GM18505 (cell line): ENCODE measurements around the gene GALNT1.

ENCODE experiments used
- ATAC-seq: cut with Tn5 transposase; IDR thresholded peaks from one replicate; pipeline ENCODE4 v1.9.1; 2021; ENCODE audit not compliant: unreplicated experiment
- POLR2A ChIP-seq: IDR thresholded peaks from 4 replicates; pipeline ENCODE4 v1.6.1; 2011; ENCODE audit warnings: borderline replicate concordance; ENCODE audit not compliant: insufficient read depth, insufficient read length; ENCODE audit errors: extremely low read depth

Gene GALNT1

DNA sequence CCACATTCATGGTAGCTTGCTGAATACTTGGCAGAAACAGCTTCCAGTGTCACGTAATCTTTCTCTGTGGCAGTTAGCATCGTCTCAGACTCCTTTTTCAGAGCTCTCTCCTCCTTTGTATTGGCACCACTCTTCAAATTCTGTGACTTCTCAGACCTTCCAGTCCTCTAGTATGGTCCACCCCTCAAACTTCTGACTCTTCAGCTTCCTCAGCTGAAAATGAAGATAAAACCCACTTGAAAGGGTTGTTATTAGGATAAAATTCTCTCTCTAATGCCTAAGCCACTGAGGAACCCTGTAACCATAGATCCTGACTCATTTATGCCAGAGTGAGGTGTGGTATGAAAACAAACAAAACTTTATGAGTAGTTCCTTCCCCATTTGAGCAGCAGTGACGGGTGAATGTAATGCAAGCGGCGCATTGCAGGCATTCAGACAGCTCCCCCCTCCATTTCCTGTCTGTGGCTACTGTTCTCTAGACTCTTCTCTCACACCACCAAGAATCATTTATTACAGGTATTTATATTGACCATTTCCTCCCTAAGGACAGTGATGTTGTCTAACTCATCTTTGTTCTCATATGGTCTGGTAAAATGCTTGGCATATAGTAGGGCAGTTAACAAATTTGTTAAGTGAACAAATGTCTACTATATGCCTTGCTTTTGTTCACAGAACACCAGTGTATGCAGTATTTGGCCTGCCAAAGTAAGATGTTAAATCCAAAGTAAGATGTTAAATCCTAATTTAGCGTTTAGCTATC lies 35.3 kb downstream of the GALNT1 start:
- peak; percentile 99 for ATAC-seq
- TF ChIP-seq POLR2A = no peak

DNA sequence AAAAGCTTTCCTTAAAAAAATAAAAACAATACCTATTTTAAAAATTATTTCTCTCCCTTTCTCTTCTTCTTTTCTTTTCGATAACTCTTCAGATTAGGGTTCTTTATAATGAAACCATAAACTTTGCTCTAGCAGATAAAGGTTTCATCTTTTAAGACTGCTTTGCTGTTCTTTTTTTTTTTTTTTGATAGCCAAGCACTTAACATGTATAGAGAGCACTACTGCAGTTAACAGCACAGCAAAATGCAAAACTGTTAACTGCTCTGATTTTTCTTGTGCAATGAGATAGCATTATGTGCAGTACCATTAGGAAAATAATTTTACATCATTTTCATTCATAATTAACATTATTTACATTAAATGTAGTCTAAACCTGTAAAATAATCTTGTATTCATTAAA lies 36.3 kb downstream of the GALNT1 start:
- TF ChIP-seq POLR2A = no peak
- no peak for ATAC-seq

DNA sequence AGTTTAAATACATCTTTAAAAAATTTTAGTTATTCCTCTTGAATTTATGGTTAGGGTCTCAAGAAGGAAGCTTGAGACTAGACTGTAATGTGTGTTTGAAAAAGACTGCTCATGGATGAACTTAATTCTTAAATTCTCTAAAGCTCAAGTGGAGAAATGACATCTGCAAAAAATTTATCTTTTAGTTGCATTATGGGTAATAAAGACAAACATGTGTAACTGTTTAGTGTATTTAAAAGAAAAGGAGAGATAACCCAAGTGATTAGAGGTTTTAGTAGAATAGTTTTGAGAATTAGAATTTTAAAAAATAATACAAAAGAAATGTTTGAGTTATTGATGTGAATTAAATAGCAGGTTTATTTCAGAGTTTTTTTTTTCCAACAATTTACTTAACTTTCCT lies 36.7 kb downstream of the GALNT1 start:
- no peak for TF ChIP-seq POLR2A

DNA sequence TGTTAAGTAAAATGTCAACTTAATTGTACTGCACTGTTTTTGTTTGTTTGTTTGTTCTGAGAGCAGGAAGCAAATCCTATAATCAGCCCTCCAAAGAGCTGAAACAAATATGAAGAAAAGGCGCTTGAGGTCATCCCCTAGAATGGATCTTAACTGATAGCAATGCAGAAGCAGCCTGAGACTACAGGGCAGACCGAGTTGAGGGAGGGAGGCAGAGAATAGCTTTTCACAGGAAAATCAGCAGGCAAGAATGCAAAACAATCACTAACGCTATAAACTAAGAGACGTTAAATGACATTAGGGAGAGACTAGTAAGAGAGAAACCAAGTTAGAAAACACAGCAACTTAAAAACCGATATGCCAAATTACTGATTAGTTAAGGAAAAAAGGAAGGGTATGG lies 37.2 kb downstream of the GALNT1 start:
- TF ChIP-seq POLR2A = no peak
- ATAC-seq = no peak

More for the DNA sequence above, 36.7 kb downstream of the GALNT1 start:
- ATAC-seq = no peak

DNA sequence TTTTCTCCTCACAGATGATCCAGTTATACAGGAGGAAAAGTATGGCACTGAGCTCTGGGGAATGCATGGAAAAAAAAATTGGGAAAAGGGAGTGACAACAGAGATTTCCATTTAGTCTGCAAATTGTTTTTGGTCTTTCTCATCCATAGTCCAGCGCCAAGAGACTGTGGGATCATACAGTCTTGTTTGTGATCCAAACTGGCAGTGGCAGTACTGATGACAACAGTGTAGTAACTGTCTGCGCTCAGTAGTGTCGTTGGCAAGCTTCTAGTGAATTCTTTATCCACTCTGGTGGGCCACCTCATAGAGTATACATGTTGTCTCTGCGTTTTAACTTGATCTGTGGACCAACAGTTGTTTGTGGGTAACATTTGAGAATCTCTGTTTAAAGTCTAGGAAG lies 37.9 kb downstream of the GALNT1 start:
- TF ChIP-seq POLR2A = no peak
- ATAC-seq = no peak

DNA sequence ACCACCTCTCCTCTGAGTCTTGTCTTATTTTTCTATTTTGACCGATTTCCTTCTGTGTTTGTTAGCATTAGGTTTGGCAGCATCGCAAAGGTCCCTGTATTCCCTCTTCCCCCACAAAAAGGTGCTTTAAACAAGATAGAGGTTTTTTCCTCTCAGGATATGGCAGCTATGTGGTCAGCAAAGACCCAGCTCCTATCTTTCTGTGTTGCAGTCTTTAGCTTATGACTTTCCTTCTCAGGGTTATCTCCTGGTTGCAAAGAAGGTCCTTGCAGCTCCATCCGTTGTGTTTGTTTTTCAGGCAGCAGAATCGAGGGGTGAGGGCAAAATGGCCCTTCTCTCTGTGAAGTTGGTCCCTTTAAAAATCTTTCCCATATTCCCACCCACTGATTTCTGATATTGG lies 38.4 kb downstream of the GALNT1 start:
- no peak for TF ChIP-seq POLR2A
- no peak for ATAC-seq

DNA sequence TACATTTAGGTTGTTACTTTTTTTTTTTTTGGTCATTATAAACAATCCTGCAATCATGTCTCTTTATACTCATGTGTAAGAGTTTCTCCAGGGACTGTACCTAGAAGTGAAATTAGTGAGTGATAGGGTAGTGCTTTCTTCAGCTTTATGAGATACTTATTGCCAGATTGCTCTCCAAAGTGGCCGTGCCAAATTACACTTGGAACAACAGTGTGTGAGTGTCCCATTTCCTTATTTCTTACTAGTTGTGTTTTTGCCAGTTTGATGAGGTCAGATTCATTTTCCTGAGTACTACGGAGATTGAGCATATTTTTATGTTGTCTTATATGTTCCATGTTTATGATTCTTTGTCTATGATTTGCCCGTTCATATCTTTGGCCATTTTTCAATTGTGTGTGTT lies 39.2 kb downstream of the GALNT1 start:
- no peak for TF ChIP-seq POLR2A
- ATAC-seq = no peak

DNA sequence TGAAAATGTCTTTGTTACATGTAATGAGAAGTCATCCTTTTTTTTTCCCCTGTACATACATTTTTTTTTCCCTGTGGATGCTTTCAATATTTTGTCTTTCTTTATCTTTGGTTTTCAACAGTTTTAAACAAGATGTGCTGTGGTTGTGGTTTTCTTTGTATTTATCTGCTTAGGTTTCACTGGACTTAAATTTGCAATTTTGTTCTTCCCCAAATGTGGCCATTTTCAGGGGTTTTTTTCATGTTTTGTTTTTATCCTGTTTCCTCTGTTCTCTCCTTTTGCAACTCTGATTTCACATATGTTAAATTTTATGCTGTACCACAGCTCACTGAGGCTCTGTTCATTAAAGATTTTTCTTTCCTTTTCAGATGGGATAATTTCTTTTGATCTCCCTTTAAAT lies 41.7 kb downstream of the GALNT1 start:
- no peak for TF ChIP-seq POLR2A
- ATAC-seq = no peak

DNA sequence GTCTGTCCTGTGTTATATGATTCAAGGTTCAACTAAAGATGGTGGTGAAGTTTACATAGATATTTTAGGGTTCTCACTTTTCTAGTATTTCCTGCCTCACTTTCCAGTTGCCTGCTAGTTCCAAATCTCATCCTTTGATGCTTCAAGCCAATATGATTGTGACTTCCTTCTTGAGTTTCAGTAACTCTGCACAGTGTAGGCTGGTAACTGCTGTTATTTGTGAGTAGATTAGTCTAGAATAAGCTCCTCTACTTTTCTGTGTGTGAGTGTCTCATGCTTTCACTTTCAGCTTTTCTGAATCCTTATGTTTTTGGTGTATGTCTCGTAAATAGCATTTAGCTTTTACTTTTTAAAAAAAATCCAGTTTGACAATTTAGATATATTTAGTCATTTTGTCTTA lies 42.6 kb downstream of the GALNT1 start:
- peak; percentile 76 for ATAC-seq
- no peak for TF ChIP-seq POLR2A

DNA sequence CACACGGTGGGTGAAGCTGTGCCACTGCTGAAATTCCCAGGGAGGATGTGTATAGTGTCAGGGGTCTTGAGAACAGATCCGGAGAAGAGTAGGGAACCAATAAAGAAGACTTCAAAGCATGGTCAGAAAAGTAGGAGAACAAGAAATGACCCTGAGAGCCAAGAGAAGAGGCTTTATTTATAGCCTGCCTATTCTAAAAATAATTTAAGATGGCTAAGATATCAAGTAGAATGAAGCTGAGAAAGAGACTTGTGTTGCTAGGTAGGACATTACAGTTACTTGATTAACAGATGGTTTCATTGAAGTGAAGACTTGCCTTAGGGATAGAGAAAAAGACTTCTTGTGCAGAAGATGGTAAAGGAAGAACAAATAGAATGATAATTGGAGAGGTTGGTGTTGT lies 43.7 kb downstream of the GALNT1 start:
- no peak for ATAC-seq
- TF ChIP-seq POLR2A = no peak

DNA sequence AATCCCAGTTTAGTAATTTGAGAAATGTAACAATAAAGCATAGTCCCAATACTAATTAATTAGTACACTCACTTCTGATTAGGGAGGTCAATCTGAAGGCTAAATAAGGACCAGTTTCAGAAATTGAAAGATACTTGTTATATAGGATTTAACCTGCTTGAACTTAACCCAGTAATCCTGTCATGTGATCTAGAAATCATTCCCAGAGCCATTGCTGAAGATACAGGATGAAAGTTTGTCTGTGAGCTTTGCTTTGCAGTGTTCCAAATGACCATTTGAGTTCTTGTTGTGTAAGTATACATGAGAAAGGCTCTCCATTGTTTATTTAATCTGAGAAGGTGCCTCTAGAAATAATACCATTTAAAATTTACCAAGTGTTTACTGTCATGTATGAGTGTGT lies 52.2 kb downstream of the GALNT1 start:
- no peak for TF ChIP-seq POLR2A
- no peak for ATAC-seq

DNA sequence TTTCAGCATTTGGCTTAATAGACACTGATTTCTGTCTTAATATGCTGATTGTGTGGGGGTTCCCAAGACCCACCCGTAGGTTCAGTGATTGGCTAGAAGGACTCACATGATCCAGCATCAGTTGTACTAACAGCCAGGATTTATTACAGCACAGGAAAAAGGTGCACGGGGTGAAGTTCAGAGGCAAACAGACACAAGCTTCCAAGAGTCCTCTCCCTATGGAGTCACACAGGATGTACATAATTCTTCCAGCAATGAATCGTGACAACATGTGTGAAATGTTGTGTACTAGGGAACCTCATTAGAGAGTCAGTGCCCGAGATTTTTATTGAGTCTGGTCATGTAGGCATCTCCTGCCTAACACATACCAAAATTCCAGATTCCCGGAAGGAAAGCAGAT lies 52.8 kb downstream of the GALNT1 start:
- no peak for TF ChIP-seq POLR2A
- no peak for ATAC-seq

DNA sequence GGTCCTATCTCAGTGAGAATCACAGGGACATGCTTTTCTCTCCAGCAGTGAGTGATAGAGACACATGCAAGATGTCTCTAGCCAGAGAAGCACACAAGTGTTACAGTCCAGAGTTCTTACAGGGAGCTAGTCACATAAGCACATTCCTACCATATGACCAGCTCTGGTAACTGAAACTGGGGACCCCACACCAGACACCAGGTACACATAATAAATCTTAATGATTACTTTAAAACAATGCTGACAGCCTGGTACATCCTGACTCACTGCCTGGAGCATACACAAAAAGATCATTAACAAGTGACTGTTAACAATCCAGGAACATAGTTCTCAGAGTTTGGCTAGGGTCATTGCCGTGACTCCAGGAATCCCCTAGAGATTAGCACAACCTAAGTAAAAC lies 53.6 kb downstream of the GALNT1 start:
- no peak for TF ChIP-seq POLR2A
- no peak for ATAC-seq

DNA sequence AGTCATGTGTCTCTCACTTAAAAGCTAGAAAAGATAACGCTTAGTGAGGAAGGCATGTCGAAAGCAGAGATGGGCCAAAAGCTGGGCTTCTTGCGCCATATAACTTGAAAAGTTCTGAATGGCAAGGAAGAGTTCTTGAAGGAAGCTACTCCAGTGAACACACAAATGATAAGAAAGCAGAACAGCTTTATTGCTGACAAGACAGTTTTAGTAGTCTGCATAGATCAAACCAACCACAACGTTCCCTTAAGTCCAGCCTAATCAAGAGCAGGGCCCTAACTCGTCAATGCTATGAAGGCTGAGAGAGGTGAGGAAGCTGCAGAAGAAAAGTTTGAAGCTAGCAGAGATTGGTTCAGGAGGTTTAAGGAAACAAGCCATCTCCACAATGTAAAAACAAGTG lies 55.7 kb downstream of the GALNT1 start:
- TF ChIP-seq POLR2A = no peak
- no peak for ATAC-seq

DNA sequence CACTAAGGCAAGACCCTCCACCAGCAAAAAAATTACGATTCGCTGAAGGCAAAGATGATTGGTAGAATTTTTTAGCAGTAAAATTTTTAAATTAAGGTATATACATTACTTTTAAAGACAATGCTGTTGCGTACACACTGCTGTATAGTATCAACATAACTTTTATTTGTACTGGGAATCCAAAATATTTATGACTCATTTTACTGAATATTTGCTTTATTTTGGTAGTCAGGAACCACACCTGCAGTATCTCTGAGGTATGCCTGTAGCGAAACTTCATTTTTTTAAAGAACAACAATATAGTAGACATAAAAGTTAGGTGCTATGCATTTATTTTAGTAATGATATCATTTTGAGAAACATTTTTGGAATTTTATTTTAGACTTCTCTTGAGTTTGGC lies 57.8 kb downstream of the GALNT1 start:
- no peak for ATAC-seq
- no peak for TF ChIP-seq POLR2A

DNA sequence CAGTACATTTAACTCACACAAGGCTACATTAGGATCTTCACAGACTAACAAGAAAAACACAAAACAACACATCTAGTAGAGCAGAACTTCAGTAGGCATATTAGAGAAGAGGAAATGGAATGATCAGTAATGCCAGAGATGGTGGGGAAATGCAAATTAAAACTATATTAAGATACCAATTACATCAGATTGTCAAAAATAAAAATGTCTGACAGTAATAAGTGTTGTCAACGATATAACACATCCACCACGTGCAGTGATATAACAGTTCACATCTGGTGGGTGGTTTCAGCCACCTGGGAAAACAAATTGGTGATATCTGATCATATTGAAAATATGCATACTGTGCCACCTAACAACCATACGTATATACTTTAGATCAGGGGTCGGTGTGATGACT lies 59.9 kb downstream of the GALNT1 start:
- no peak for TF ChIP-seq POLR2A

DNA sequence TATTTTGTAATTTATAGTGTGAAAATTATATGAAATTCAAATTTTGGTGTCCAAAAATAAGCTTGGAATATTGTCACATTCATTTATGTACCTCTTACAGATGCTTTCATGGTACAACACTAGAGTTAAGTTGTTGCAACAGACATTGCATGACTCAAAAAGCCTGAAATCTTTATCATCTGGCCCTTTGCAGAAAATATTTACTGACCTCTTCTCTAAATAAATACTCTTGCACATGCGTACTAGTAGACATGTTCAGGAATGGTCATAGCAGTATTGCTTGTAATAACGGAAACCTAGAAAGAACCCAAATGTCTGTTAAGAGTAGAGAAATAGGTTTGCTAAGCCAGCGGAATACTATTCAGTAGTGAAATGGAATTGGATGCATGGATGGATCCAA lies 60.4 kb downstream of the GALNT1 start:
- no peak for TF ChIP-seq POLR2A
- ATAC-seq = no peak

More for the DNA sequence above, 59.9 kb downstream of the GALNT1 start:
- ATAC-seq = no peak
